CD14-positive monocyte (primary cell): ENCODE results near the gene GOLGA8N. TPM values are rescaled to one million over a fixed set of nuclear protein-coding genes. Genes with fewer than 3 reads are reported as not detected.

Experiments used
- DNase-seq, 3 donors: peaks; one replicate each; pipeline ENCODE4 v3.0.0-alpha.2; 2011 to 2022
- H2AFZ ChIP-seq: 2 replicates; pipeline ENCODE4 v1.6.0; 2012; ENCODE audit warnings: mild to moderate bottlenecking, low read depth, low read length, inconsistent platforms; ENCODE audit not compliant: insufficient read depth, poor library complexity, severe bottlenecking
- H3K27ac ChIP-seq, 2 donors: 1 replicate in 1 of 2; 2 replicates in 1 of 2; pipeline ENCODE4 v1.5.1; 2012 to 2013; ENCODE audit warnings: low read length in 2 of 2, control low read depth in 1 of 2, inconsistent platforms in 1 of 2, low read depth in 1 of 2, mild to moderate bottlenecking in 1 of 2
- H3K27me3 ChIP-seq, 2 donors: one replicate each; pipeline versions ENCODE4 v1.6.0 to v1.6.1; 2011 to 2013; ENCODE audit warnings: low read length in 2 of 2; ENCODE audit not compliant: control insufficient read depth in 2 of 2, insufficient read depth in 2 of 2
- H3K36me3 ChIP-seq, 2 donors: replicated peaks in 1 of 2; 1 replicate in 1 of 2; 2 replicates in 1 of 2; pipeline versions ENCODE4 v1.5.1 to v1.6.1; 2012 to 2013; ENCODE audit warnings: low read length in 2 of 2, control low read depth in 1 of 2, inconsistent platforms in 1 of 2, mild to moderate bottlenecking in 1 of 2; ENCODE audit not compliant: insufficient read depth in 2 of 2, control insufficient read depth in 1 of 2
- H3K4me1 ChIP-seq, 2 donors: 1 replicate in 1 of 2; 2 replicates in 1 of 2; pipeline versions ENCODE4 v1.5.1 to v1.6.1; 2012 to 2013; ENCODE audit warnings: low read length in 2 of 2, control low read depth in 1 of 2, inconsistent platforms in 1 of 2, mild to moderate bottlenecking in 1 of 2, moderate library complexity in 1 of 2; ENCODE audit not compliant: insufficient read depth in 2 of 2, control insufficient read depth in 1 of 2
- H3K4me2 ChIP-seq: replicated peaks from 2 replicates; pipeline ENCODE3; 2012; ENCODE audit warnings: low read length, moderate library complexity, mild to moderate bottlenecking; ENCODE audit not compliant: poor library complexity, severe bottlenecking; ENCODE audit errors: extremely low read depth
- H3K4me3 ChIP-seq, 3 experiments: fragments of 200-600 bp in 1 of 3; sonication (generic) in 1 of 3; replicated peaks in 1 of 3; 1 replicate in 2 of 3; 2 replicates in 1 of 3; pipeline ENCODE4 v1.5.1; 2011 to 2013; ENCODE audit warnings: low read length in 3 of 3, mild to moderate bottlenecking in 3 of 3, control low read depth in 2 of 3, low read depth in 2 of 3, inconsistent platforms in 1 of 3, moderate library complexity in 1 of 3
- H3K79me2 ChIP-seq: 2 replicates; pipeline ENCODE4 v1.6.0; 2012; ENCODE audit warnings: mild to moderate bottlenecking, control low read depth, inconsistent platforms, low read length, moderate library complexity; ENCODE audit not compliant: insufficient read depth
- H3K9ac ChIP-seq: 2 replicates; pipeline ENCODE4 v1.6.0; 2017; ENCODE audit warnings: low read length, mild to moderate bottlenecking; ENCODE audit not compliant: insufficient read depth, poor library complexity, severe bottlenecking
- H3K9me3 ChIP-seq, 2 donors: replicated peaks in 1 of 2; 1 replicate in 1 of 2; 2 replicates in 1 of 2; pipeline versions ENCODE4 v1.5.1 to v1.6.1; 2012 to 2013; ENCODE audit warnings: low read length in 2 of 2, control low read depth in 1 of 2; ENCODE audit not compliant: control insufficient read depth in 1 of 2, insufficient read depth in 1 of 2
- H4K20me1 ChIP-seq: 2 replicates; pipeline ENCODE4 v1.6.0; 2012; ENCODE audit warnings: mild to moderate bottlenecking, low read length, control low read depth, moderate library complexity; ENCODE audit not compliant: insufficient read depth
- H3K27ac Mint-ChIP-seq, 7 donors: one replicate each; pipeline ENCODE4 v1.8.0; 2020; ENCODE audit warnings: mild to moderate bottlenecking in 7 of 7, mixed read lengths in 7 of 7, moderate library complexity in 6 of 7, inconsistent platforms in 2 of 7
- H3K27me3 Mint-ChIP-seq, 3 donors: one replicate each; pipeline ENCODE4 v1.8.0; 2021 to 2022; ENCODE audit warnings: low read depth in 3 of 3, mild to moderate bottlenecking in 3 of 3, mixed read lengths in 3 of 3, moderate library complexity in 3 of 3, inconsistent platforms in 1 of 3
- H3K36me3 Mint-ChIP-seq, 2 donors: one replicate each; pipeline ENCODE4 v1.8.0; 2020; ENCODE audit warnings: mixed read lengths in 2 of 2, inconsistent platforms in 1 of 2, mild to moderate bottlenecking in 1 of 2
- H3K4me1 Mint-ChIP-seq: one replicate; pipeline ENCODE4 v1.8.0; 2020; ENCODE audit warnings: mild to moderate bottlenecking, mixed read lengths
- H3K4me3 Mint-ChIP-seq, 2 donors: one replicate each; pipeline ENCODE4 v1.8.0; 2020; ENCODE audit warnings: mild to moderate bottlenecking in 2 of 2, mixed read lengths in 2 of 2, moderate library complexity in 1 of 2
- H3K9me3 Mint-ChIP-seq, 7 donors: one replicate each; pipeline ENCODE4 v1.8.0; 2020 to 2022; ENCODE audit warnings: mixed read lengths in 7 of 7, mild to moderate bottlenecking in 6 of 7, moderate library complexity in 6 of 7, inconsistent platforms in 2 of 7
- WGBS: methylation state at CpG from one replicate; pipeline ENCODE4 v1.1.5; 2013; ENCODE audit warnings: missing lambda C conversion rate; ENCODE audit not compliant: insufficient coverage; 5-methylcytosine and 5-hydroxymethylcytosine counted together
- intact Hi-C, 2 donors: fragments of 100-400 bp; cut with micrococcal nuclease; formaldehyde crosslinking; loops; one replicate each; pipeline versions ENCODE4 v1.15.0 to v1.15.1; 2023
- polyA plus RNA-seq, 3 donors: library from polyadenylated mRNA; depleted of rRNA in 1 of 3; unstranded in 2 of 3; stranded (reverse) in 1 of 3; fragments of 300-500 nt in 2 of 3; fragments of >200 nt in 1 of 3; fragmentation: Illumina TruSeq in 2 of 3; gene quantifications; 1 replicate in 2 of 3; 2 replicates in 1 of 3; pipeline ENCODE4 v1.2.3, GENCODE V29; 2012 to 2021
- TF ChIP-seq, protein P1 (sequence below): fragments of 200-600 bp; IDR thresholded peaks from one replicate; pipeline ENCODE4 v1.8.0; 2022; ENCODE audit warnings: antibody characterized with exemption, mild to moderate bottlenecking

The GOLGA8N gene
- polyA plus RNA-seq, 3 donors = 0.04 to 8.3 (median 0.66) TPM

DNA sequence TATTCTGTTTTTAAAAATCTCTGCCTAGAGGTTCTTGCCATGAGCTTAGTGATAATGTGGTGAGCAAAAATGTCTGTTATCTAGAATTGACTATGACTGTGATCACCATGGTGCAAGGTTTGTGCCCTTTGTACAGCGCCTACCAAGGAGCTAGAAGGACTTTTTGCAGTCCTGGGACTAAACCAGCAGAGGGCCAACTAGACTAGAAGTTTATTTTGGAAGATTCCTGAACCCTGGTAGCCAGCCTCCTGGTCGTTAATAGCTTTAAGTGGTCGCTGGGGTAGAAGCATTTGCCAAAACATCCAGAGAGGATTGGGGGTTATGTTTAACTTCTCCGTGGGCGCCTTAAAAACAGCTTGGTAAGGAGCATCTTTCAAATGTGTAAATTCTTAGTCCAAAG lies 56.1 kb downstream of the GOLGA8N start:
- Histone ChIP-seq H3K4me2 (no peak overlapping the region), H2AFZ (no peak overlapping the region), H3K27me3 (no peaks in the 10 kb centered on the region), H3K4me3 (no peak overlapping the region), H4K20me1 (no peaks in the 10 kb centered on the region), H3K9me3 (no peaks in the 10 kb centered on the region), H3K36me3 (peaks cover 7 to 61% of the 10 kb centered on the region in 2 donors), H3K9ac (no peak overlapping the region), H3K4me1 (no peaks in the 10 kb centered on the region), H3K79me2 (no peaks in the 10 kb centered on the region), H3K27ac (no peak overlapping the region)
- Mint-ChIP-seq H3K9me3 (no peaks in the 10 kb centered on the region), H3K36me3 (peaks cover 45 to 65% of the 10 kb centered on the region in 2 donors), H3K4me1 (no peaks in the 10 kb centered on the region), H3K27ac (no peak overlapping the region), H3K4me3 (no peak overlapping the region), H3K27me3 (no peaks in the 10 kb centered on the region)
- DNase-seq = no peak
- intact Hi-C loops = loop anchor here in 1 of 2 donors (10.0 kb wide), 1 partner anchor 55 kb away; no protein-coding TSS in a partner anchor
- TF ChIP-seq, protein P1, sequence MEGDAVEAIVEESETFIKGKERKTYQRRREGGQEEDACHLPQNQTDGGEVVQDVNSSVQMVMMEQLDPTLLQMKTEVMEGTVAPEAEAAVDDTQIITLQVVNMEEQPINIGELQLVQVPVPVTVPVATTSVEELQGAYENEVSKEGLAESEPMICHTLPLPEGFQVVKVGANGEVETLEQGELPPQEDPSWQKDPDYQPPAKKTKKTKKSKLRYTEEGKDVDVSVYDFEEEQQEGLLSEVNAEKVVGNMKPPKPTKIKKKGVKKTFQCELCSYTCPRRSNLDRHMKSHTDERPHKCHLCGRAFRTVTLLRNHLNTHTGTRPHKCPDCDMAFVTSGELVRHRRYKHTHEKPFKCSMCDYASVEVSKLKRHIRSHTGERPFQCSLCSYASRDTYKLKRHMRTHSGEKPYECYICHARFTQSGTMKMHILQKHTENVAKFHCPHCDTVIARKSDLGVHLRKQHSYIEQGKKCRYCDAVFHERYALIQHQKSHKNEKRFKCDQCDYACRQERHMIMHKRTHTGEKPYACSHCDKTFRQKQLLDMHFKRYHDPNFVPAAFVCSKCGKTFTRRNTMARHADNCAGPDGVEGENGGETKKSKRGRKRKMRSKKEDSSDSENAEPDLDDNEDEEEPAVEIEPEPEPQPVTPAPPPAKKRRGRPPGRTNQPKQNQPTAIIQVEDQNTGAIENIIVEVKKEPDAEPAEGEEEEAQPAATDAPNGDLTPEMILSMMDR = no peak
- 87% methylated on average over 3 of the region's 5 CpGs for WGBS

DNA sequence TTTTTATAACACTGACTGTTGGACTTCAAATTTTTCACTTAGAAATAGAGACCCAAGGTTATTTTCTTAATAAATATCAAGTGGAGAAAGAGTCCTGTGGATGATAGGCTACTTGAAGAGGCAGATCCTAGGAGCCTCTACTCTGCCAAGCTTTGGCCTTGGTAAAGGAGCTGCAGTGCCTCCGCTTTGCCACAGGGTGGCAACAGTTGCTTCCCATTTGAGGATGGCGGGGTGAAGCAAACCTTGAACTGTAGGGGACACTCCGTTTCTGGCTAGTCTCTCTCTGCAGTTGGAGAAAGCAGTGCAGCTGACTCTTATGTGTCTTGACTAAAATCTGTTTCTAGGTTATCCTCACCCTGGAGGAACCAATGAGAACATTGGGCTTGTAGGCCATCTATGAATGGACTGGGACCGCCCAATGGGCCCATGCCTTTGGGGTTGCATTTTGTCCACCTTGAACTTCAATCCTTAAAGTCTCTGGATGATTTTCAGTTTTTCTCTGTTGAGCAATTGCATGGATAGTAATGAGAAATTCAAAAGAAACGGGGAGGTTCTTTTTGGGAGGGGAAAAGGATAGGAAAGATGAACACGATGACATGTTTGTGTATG lies 58.1 kb downstream of the GOLGA8N start:
- WGBS = 53% methylated on average over 4 of the region's 6 CpGs
- intact Hi-C loops = no loop called here
- H3K9ac ChIP-seq = no peak overlapping the region
- peak overlapping the region; percentile 38 for H2AFZ ChIP-seq
- H3K4me3 Mint-ChIP-seq = no peak overlapping the region
- no peak overlapping the region for H3K27ac Mint-ChIP-seq
- H3K27me3 Mint-ChIP-seq = no peaks in the 10 kb centered on the region
- DNase-seq = peak; percentile 37 to 60 (median 49)
- peaks cover 45 to 68% of the 10 kb centered on the region in 2 donors for H3K36me3 Mint-ChIP-seq
- H3K4me3 ChIP-seq = no peak overlapping the region
- H3K4me1 Mint-ChIP-seq = no peaks in the 10 kb centered on the region
- H3K4me2 ChIP-seq = no peak overlapping the region
- H3K4me1 ChIP-seq = no peaks in the 10 kb centered on the region
- H4K20me1 ChIP-seq = no peaks in the 10 kb centered on the region
- H3K9me3 ChIP-seq = no peaks in the 10 kb centered on the region
- no peak overlapping the region for H3K27ac ChIP-seq
- H3K36me3 ChIP-seq = peaks cover 15 to 68% of the 10 kb centered on the region in 2 donors
- H3K79me2 ChIP-seq = no peaks in the 10 kb centered on the region
- no peaks in the 10 kb centered on the region for H3K27me3 ChIP-seq
- TF ChIP-seq, protein P1 = peak; percentile 94
- H3K9me3 Mint-ChIP-seq = no peaks in the 10 kb centered on the region
